SH-SY5Y (cell line): Measurements from ENCODE around the gene SIRPA.

Source experiments
- GATA2 ChIP-seq: IDR thresholded peaks from 2 replicates; pipeline ENCODE4 v1.6.1; 2011; ENCODE audit warnings: mild to moderate bottlenecking, low read depth, low read length
- GATA3 ChIP-seq: IDR thresholded peaks from 2 replicates; pipeline ENCODE4 v1.6.1; 2011; ENCODE audit warnings: low read depth, mild to moderate bottlenecking, low read length, moderate library complexity

The SIRPA gene

DNA sequence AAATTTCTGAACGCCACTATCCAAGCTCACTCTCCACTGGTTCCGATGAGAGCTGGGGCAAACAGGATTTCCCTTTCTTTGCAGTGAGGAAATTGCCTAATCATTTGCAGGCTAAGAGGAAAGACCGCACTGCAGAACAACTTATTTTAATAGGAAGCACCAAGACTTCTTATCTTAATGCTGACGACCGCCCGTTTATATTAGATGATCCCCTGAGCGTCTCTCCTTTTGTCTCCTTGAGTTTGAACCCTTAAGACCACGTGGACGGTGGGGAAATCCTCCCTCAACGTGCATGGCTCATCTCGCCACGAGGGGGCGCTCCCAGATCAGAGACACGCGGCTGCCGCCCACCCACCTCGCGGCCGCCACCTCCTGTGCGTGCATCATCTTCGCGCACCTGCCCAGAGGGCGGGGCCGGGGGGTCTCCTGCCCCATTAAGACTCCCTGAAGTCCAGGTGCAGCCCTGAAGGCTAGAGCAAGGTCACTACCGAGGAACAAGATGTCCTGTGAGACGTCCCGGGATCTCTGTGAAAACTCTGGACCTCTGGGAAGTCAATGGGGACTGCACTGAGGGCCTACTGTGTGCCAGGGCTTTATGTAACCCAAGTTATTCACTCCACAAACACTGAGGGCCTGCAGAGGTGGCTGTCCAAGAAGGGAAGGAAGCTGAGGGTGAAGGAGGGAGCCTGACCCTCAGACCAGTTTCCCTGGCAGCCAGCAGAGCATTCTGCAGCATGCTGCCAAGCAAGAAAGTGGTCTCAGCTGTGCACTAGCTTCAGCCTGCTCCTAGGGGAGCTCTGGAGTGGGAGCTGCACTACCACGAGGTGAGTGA is 70.5 kb downstream of the SIRPA start:
- TF ChIP-seq GATA2 (no peak), GATA3 (no peak)

DNA sequence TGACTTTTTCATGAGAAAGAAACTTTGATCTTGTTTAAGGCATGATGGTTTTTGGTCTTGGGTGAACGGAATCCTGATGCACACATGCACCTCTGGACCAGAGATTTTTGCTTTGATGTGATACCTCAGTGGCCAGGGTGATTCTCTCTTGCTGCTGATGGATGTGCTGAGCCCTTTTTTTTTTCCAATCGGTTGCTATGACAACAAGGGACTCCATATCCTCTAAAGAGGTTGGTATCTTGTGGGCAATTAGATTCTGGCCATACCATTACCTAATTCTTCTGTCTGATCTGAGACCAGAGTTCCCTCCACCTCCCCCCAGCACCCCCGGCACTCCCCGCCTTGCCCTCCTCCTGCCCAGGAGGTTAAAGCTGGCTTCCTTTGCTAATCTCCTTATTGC is 73.8 kb downstream of the SIRPA start:
- TF ChIP-seq GATA3 (no peak), GATA2 (no peak)

DNA sequence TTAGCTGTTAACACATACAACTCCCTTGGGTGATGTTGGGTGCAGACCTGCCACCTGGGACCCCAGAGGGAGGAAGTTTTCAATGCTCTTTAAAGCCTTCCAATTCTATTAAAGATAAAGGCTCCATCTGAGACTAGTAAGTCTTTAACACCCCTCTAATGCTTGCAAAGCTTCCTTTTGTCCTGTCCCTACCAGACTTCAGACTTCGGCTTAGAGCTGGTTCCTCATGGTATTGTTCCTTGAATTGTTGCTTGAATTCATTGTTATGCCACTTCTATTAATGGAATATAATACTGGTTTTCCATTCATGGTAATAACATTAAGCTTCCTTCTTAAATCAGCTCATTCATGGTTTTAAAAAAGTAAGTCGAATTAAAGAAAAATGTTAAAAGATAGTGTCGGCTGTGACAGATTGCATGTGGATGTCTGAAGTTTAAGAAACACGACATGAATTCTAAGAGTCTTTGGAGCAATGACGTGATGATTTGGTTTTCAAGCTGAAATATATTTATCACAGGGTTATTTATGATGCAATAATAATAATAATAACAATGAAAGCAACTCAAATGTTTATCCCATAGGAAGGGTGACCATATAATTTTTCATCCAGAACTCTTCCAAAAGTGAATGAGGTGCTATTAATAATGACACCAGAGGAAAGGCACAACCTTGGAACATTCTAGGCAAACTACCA is 76.8 kb downstream of the SIRPA start:
- TF ChIP-seq GATA3 = no peak
- TF ChIP-seq GATA2 = no peak

DNA sequence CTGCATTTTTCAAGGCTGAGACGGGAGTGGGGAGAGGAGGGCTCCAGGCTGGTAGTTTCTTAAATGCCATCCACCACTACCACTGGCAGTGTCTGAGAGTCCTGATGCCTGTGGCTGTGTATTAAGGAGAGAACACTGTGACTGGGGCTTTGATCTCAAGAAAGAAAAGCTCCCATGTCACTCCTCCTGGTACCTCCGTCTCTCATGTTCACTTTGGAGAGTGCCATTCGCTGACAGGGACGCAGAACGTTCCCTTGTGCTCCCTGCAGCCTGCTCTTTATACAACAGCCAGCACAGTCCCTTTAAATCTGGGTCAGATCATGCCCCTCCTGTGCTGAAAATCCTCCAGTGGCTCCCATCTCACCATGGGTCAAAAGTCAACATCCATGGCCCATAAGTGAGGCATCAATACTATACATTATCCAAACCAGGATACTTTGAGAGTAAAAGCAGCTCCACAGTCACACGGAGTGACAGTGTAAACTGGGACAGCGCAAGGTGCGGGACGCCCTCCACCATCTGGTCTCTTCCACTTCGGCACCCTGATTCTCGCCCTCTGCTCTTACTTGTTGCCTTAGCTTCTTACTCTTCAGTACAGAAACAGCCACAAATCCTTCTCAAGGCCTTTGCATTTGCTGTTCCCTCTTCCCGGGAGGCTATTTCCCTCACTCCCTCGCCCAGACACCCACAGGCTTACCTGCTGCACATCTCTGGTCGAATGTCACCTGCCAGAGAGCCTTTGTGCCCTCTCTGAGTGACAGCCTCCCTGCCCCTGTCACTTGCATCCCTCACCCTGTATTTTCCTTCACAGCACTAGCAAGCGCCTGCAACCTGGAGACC is 78.6 kb downstream of the SIRPA start:
- TF ChIP-seq GATA2 (no peak), GATA3 (no peak)

DNA sequence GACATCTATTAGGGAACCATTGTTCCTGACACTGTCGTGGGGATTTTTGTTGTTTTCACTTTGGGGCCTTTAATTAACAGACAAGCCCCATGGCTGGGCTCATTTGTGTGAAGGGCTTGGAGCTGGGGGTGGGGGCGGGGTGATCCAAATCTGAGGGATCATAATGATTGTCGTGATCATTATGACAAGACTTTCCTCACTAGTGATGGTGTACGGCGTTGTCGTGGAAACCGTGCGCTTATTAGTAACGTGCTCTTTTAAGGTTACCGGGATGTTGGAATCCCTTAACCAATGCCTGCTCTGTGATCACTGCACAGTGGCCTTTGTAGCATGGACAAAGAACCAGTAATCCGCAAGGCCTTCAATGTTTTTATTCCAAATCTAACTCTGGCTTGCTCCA is 80.1 kb downstream of the SIRPA start:
- TF ChIP-seq GATA2 (no peak), GATA3 (no peak)

DNA sequence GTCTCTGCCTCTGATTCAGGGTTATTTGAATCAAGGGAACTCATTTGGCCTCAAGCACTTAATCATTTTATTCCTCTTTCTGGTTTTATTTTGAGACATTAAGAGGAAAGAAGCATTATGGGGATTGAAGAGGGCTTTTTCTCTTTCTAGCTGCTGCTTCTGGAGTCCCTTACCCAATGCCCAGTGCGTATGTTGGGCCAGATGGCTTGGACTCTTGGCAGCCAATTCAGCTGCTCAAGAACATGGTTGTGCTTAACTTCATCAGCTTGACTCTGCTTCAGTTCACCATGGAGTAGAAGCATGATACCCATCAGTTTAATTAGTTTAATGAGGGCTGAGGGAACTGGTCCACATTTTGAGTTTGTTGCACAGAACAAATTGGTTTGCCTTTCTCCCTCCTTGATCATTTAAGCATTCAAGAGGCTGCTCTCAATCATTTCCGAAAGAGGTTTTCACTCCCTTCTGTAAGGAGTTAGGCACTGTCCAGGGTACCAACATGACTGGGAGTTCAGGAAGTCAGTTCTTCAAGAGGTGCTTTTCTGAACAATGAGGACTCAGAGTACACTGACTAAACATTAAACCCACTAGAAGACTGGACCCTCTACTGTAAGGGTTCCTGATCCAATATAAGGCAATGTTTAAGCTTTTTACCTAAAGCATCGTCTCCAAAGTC is 84.0 kb downstream of the SIRPA start:
- no peak for TF ChIP-seq GATA3
- no peak for TF ChIP-seq GATA2

DNA sequence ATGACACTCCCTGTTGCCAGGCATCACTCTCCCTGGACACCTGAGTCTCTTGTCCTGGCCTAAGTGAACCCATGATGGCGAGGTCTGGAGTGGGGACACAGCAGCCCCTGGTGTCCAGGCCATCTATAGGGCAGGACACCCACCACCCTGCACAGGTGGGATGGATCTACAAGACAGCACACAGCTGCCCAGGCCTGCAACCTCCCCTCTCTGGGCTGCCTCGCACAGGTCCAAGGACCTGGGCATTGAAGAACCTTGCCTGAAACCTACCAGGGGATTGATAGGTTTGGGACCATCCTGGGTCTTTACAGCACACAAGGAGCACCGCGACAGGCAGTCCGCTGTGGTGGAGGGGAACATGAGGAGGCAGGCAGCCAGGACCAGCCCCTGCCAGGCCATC is 87.5 kb downstream of the SIRPA start:
- TF ChIP-seq GATA3 (no peak), GATA2 (no peak)

DNA sequence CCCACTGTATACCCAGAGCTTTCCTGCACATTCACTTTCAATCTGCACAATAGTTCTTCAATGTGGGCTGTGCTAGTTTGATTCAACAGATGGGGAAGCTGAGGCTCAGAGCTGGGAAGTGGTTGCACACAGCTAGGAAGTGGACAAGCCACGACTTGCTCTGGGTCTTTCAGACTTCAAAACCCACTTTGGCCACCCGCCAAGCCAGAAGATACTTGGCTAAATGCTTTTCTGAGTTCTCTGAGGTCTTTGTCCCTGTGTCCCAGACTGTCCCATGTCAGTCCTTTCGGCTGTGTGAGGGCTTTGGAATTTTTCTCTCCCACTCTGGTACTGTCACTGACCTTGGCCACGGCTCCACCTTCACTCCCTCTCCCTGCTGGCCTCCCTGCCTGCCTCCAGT is 88.1 kb downstream of the SIRPA start:
- TF ChIP-seq GATA3 (no peak), GATA2 (no peak)

DNA sequence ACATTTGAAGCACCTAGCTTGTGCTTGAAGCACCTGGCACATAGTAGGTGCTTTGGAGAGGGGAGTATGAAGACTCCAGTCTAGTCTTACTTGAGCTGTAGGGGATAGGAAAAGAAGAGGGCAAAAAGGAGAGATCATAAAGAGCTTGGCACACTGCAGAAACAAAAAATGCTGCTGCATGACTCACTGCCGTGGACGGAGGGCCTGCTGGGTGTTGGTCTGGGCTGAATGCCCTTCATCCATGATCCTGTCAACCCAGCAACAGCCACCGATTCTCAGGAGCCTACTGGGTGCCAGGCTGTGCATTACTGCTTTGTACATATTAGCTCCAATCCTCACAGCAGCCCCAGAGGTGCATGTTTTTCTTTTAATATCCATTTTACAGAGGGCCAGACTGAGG is 92.6 kb downstream of the SIRPA start:
- no peak for TF ChIP-seq GATA3
- TF ChIP-seq GATA2 = no peak
